GM23248 (cell line): Measurements from ENCODE around the gene SIRT1. TPM values are rescaled to one million over a fixed set of nuclear protein-coding genes. Genes with fewer than 3 reads are reported as not detected.
"Not testable (repeated sequence)": the region's sequence is repeated elsewhere in the genome, so short reads cannot be mapped to it uniquely, and the experiment has no call there.

Source experiments
- DNase-seq: peaks from one replicate; pipeline ENCODE4 v3.0.0-alpha.2; 2015
- H2AFZ ChIP-seq: fragments of 200-600 bp; sonication (generic); 2 replicates; pipeline ENCODE4 v1.6.1; 2016; ENCODE audit warnings: antibody characterized with exemption
- H3F3A ChIP-seq: fragments of 200-600 bp; sonication (generic); 2 replicates; pipeline ENCODE4 v1.6.1; 2016; ENCODE audit warnings: mild to moderate bottlenecking, antibody characterized with exemption, mixed run types; ENCODE audit not compliant: insufficient read depth
- H3K27ac ChIP-seq: fragments of 200-600 bp; sonication (generic); 2 replicates; pipeline ENCODE4 v1.5.1; 2016; ENCODE audit warnings: mild to moderate bottlenecking
- H3K27me3 ChIP-seq: fragments of 200-600 bp; sonication (generic); replicated peaks from 2 replicates; pipeline ENCODE4 v1.6.1; 2016; ENCODE audit warnings: mild to moderate bottlenecking; ENCODE audit not compliant: insufficient read depth
- H3K36me3 ChIP-seq: fragments of 200-600 bp; sonication (generic); 2 replicates; pipeline ENCODE4 v1.6.1; 2016; ENCODE audit warnings: low read depth, mild to moderate bottlenecking
- H3K4me1 ChIP-seq: fragments of 200-600 bp; sonication (generic); 2 replicates; pipeline ENCODE4 v1.6.1; 2016; ENCODE audit warnings: mild to moderate bottlenecking; ENCODE audit not compliant: insufficient read depth
- H3K4me2 ChIP-seq: fragments of 200-600 bp; sonication (generic); one replicate; pipeline ENCODE4 v1.6.1; 2016; ENCODE audit warnings: mild to moderate bottlenecking; ENCODE audit not compliant: unreplicated experiment
- H3K4me3 ChIP-seq: fragments of 200-600 bp; sonication (generic); 2 replicates; pipeline ENCODE4 v1.5.1; 2016; ENCODE audit warnings: mild to moderate bottlenecking
- H3K79me2 ChIP-seq: fragments of 200-600 bp; sonication (generic); 2 replicates; pipeline ENCODE4 v1.6.1; 2016; ENCODE audit warnings: mild to moderate bottlenecking; ENCODE audit not compliant: insufficient read depth
- H3K9ac ChIP-seq: fragments of 200-600 bp; sonication (generic); 2 replicates; pipeline ENCODE4 v1.6.1; 2016; ENCODE audit warnings: mild to moderate bottlenecking
- H3K9me2 ChIP-seq: fragments of 200-600 bp; sonication (generic); 2 replicates; pipeline ENCODE4 v1.6.1; 2016; ENCODE audit warnings: mixed run types, mild to moderate bottlenecking, moderate library complexity; ENCODE audit not compliant: insufficient read depth
- H3K9me3 ChIP-seq: fragments of 200-600 bp; sonication (generic); one replicate; pipeline ENCODE4 v1.6.1; 2017; ENCODE audit warnings: low read depth
- H4K20me1 ChIP-seq: fragments of 200-600 bp; sonication (generic); 2 replicates; pipeline ENCODE4 v1.6.0; 2016; ENCODE audit not compliant: insufficient read depth
- EZH2 ChIP-seq: fragments of 200-600 bp; sonication (generic); IDR thresholded peaks from 2 replicates; pipeline ENCODE4 v1.6.1; 2018; ENCODE audit warnings: antibody characterized with exemption, mild to moderate bottlenecking; ENCODE audit not compliant: insufficient read depth, poor library complexity, severe bottlenecking
- EZH2phosphoT487 ChIP-seq: fragments of 200-600 bp; sonication (generic); IDR thresholded peaks from 2 replicates; pipeline ENCODE4 v1.6.1; 2018; ENCODE audit warnings: antibody characterized with exemption, moderate library complexity, mild to moderate bottlenecking, low read depth; ENCODE audit not compliant: insufficient read depth
- WGBS, 2 experiments: methylation state at CpG; one replicate each; pipeline ENCODE4 v1.1.6; 2015 to 2017; ENCODE audit warnings: low lambda C conversion rate in 2 of 2, low coverage in 1 of 2; ENCODE audit errors: missing lambda C conversion rate in 2 of 2; 5-methylcytosine and 5-hydroxymethylcytosine counted together
- in situ Hi-C: fragments of 300-500 bp; cut with MboI; formaldehyde crosslinking; loops from 2 replicates; pipeline ENCODE4 v1.15.0; 2020
- polyA plus RNA-seq: library from polyadenylated mRNA; unstranded; fragments of >200 nt; fragmentation: Nextera tagmentation; extraction: Ambion mirVana; gene quantifications from 2 replicates; pipeline ENCODE4 v1.2.1, GENCODE V29; 2016
- total RNA-seq: library from RNA; depleted of rRNA; stranded (reverse); fragments of >200 nt; shearing (Covaris generic); gene quantifications from 2 replicates; pipeline ENCODE4 v1.2.3, GENCODE V29; 2014

Gene SIRT1
- total and polyA plus RNA-seq, 2 experiments from 2014 or later: 9.4 to 14.6 TPM

DNA sequence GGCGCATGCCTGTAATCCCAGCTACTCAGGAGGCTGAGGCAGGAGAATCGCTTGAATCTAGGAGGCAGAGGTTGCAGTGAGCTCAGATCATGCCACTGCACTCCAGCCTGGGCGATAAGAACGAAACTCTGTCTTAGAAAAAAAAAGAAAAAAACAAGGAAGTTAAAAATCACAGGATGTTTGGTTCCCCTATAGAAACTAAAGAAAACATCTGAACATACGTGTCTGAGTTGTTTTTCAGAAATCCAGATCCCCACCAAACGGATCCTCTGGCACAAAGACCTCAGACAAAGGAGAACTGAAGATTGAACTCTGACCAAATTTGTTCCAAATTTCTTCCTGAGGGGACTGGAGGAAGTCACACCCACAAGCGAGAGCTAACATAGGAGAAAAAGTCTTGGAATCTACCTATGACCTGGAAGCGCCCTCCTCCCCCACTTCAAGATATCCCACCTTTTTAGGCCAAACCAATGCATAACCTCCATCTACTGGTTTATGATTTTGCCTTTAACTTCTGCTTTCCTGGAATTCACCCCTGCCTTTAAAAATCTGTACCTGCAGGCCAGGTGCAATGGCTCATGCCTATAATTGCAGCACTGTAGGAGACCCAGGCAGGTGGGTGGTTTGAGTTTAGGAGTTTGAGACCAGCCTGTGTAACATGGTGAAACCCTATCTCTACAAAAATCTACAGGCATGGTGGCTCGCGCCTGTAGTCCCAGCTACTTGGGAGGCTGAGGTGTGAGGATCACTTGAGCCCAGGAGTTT lies 19.7 kb upstream of the SIRT1 start:
- Histone ChIP-seq H3K4me1 (no peaks in the 10 kb centered on the region; the same call in 1 of the 2 replicates), H3K4me3 (no peak overlapping the region), H2AFZ (no peak overlapping the region), H3K27ac (no peak overlapping the region), H4K20me1 (no peaks in the 10 kb centered on the region), H3K27me3 (no peaks in the 10 kb centered on the region), H3K9me3 (no peaks in the 10 kb centered on the region), H3K9ac (no peak overlapping the region), H3K79me2 (no peaks in the 10 kb centered on the region), H3K9me2 (no peaks in the 10 kb centered on the region), H3K4me2 (no peak overlapping the region), H3F3A (no peaks in the 10 kb centered on the region), H3K36me3 (no peaks in the 10 kb centered on the region)
- WGBS, 2 experiments: 89 to 90% methylated on average over 10 of the region's 10 CpGs
- no peak for DNase-seq
- in situ Hi-C loops: no loop called here
- TF ChIP-seq EZH2phosphoT487 (no peak), EZH2 (no peak)

DNA sequence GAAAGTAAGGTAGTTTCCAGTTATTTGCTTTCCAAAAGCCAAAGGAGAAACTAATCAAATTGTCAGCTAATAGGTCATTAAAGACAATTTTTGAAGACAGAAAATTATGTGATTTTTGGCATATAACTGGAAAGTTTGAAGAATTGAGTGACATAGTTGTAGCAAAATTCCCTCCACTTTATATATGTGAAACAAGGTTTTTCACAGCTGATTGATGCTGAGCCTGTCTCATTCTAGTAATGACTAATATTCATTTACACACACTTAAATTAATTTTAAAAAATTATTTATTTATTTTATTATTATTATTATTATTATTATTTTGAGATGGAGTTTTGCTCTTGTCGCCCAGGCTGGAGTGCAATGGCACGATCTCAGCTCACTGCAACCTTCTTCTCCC lies 16.3 kb upstream of the SIRT1 start:
- TF ChIP-seq EZH2phosphoT487 (no peak), EZH2 (no peak)
- no peak for DNase-seq
- no peaks in the 10 kb centered on the region for H4K20me1 ChIP-seq
- no peak overlapping the region for H3K27ac ChIP-seq
- no peak overlapping the region for H2AFZ ChIP-seq
- H3K27me3 ChIP-seq: no peaks in the 10 kb centered on the region
- H3K9ac ChIP-seq: no peak overlapping the region
- H3K79me2 ChIP-seq: no peaks in the 10 kb centered on the region
- no peaks in the 10 kb centered on the region for H3K4me1 ChIP-seq
- no peaks in the 10 kb centered on the region for H3K36me3 ChIP-seq
- 83 to 89% methylated on average over 2 of the region's 2 CpGs for WGBS, 2 experiments
- H3F3A ChIP-seq: no peaks in the 10 kb centered on the region
- H3K9me3 ChIP-seq: no peaks in the 10 kb centered on the region
- no peaks in the 10 kb centered on the region for H3K9me2 ChIP-seq
- no peak overlapping the region for H3K4me3 ChIP-seq
- in situ Hi-C loops: no loop called here
- no peak overlapping the region for H3K4me2 ChIP-seq

DNA sequence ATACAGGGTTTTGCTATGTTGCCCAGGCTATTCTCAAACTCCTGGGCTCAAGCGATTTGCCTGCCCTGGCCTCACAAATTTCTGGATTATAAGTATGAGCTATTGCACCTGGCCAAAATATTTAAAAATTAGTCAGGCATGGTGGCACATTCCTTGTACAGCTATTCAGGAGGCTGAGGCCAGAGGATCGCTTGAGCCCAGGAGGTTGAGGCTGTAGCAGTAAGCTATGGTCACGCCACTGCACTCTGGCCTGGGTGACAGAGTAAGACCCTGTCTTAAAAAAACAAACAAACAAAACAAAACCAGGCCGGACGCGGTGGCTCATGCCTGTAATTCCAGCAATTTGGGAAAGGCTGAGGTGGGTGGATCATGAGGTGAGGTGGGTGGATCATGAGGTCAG lies 14.5 kb upstream of the SIRT1 start:
- Histone ChIP-seq H3K27ac (no peak overlapping the region), H3K9me2 (no peaks in the 10 kb centered on the region), H3K4me2 (no peak overlapping the region), H3K9me3 (no peaks in the 10 kb centered on the region), H3F3A (no peaks in the 10 kb centered on the region), H3K79me2 (no peaks in the 10 kb centered on the region), H3K36me3 (no peaks in the 10 kb centered on the region), H3K4me3 (no peak overlapping the region), H3K9ac (no peak overlapping the region), H2AFZ (no peak overlapping the region), H3K27me3 (no peaks in the 10 kb centered on the region), H4K20me1 (no peaks in the 10 kb centered on the region), H3K4me1 (no peaks in the 10 kb centered on the region)
- TF ChIP-seq EZH2phosphoT487 (no peak), EZH2 (no peak)
- no peak for DNase-seq
- in situ Hi-C loops: no loop called here
- WGBS, 2 experiments: 89 to 94% methylated on average over 6 of the region's 6 CpGs

DNA sequence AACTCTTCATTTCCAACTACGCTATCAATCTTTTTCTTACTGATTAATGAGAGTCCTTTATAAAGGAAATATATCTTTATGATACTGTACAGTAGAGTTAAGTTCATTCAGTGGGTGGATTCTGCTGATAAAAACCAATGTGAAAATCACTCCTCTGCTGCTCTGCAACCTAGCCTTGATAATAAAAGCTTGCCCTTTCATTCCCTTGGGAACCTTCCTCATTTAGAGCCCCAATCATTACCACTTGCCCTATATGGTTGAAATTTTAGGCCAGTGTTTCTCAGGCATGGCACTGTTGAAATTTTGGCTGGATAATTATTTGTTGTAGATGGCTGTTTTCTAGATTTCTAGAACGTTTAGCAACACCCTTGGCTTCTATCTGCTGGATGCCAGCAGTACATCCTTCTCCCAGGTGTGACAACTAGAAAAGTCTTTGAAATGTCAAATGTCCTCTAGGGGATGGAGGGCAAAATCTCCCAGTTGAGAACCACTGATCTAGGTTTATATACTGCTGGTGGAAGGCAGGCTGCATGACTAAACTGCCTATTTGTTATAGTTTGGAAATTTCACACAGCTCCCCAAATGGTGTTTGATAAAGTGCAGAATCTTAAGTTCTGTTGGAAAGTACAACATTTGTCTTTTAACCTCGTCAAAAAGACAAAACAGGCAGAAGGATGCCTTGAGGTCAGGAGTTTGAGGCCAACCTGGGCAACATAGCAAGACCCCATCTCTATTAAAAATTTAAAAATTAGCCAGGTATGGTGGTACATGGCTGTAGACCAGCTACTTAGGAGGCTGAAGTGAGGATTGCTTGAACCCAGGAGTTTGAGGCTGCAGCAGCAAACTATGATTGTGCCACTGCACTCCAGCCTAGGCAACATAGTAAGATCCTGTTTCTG lies 8.9 kb upstream of the SIRT1 start:
- 43 to 44% methylated on average over 3 of the region's 3 CpGs for WGBS, 2 experiments
- in situ Hi-C loops: no loop called here
- no peaks in the 10 kb centered on the region for H3K4me1 ChIP-seq

DNA sequence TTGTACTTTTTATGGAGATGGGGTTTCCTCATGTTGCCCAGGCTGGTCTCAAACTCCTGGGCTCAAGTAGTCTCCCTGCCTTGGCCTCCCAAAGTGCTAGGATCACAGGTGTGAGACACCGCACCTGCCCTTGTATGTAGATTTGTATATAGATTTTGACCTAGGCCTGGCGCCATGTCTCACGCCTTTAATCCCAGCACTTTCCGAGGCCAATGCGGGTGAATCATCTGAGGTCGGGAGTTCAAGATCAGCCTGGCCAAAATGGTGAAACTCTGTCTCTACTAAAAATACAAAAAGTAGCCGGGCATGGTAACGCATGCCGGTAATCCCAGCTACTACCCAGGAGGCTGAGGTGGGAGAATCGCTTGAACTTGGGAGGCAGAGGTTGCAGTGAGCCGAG lies 7.0 kb upstream of the SIRT1 start:
- H3K4me3 ChIP-seq, H3F3A ChIP-seq, H3K4me2 ChIP-seq, H4K20me1 ChIP-seq, H3K27ac ChIP-seq, H3K9me3 ChIP-seq, H3K27me3 ChIP-seq, H3K9me2 ChIP-seq, H3K4me1 ChIP-seq, DNase-seq, H3K36me3 ChIP-seq, H3K79me2 ChIP-seq, H2AFZ ChIP-seq, in situ Hi-C loops, H3K9ac ChIP-seq: not testable (repeated sequence)
- 91 to 92% methylated on average over 11 of the region's 11 CpGs for WGBS, 2 experiments

More for the DNA sequence above, 8.9 kb upstream of the SIRT1 start:
- no peak for DNase-seq
- no peaks in the 10 kb centered on the region for H3K36me3 ChIP-seq
- H3F3A ChIP-seq: no peaks in the 10 kb centered on the region
- no peaks in the 10 kb centered on the region for H3K9me3 ChIP-seq
- H3K79me2 ChIP-seq: no peaks in the 10 kb centered on the region
- TF ChIP-seq EZH2phosphoT487: no peak
- no peak for TF ChIP-seq EZH2
- no peak overlapping the region for H2AFZ ChIP-seq
- H3K4me2 ChIP-seq: no peak overlapping the region
- H3K27me3 ChIP-seq: no peaks in the 10 kb centered on the region
- H3K9me2 ChIP-seq: no peaks in the 10 kb centered on the region
- no peaks in the 10 kb centered on the region for H4K20me1 ChIP-seq
- H3K9ac ChIP-seq: no peak overlapping the region
- no peak overlapping the region for H3K27ac ChIP-seq
- H3K4me3 ChIP-seq: no peak overlapping the region
